GM23248 (cell line): Measurements from ENCODE around the gene TMPRSS3.

Experiments used
- EZH2 ChIP-seq: fragments of 200-600 bp; sonication (generic); IDR thresholded peaks from 2 replicates; pipeline ENCODE4 v1.6.1; 2018; ENCODE audit warnings: antibody characterized with exemption, mild to moderate bottlenecking; ENCODE audit not compliant: insufficient read depth, poor library complexity, severe bottlenecking
- EZH2phosphoT487 ChIP-seq: fragments of 200-600 bp; sonication (generic); IDR thresholded peaks from 2 replicates; pipeline ENCODE4 v1.6.1; 2018; ENCODE audit warnings: antibody characterized with exemption, moderate library complexity, mild to moderate bottlenecking, low read depth; ENCODE audit not compliant: insufficient read depth

GRCh38 chr21:42419845-42420244 lies 24.0 kb upstream of the TMPRSS3 start:
- TF ChIP-seq EZH2 (no peak), EZH2phosphoT487 (no peak)
